Measurements from ENCODE around the gene DRICH1. TPM values are rescaled to one million over a fixed set of nuclear protein-coding genes. Genes with fewer than 3 reads are reported as not detected.

The DRICH1 gene
- total and polyA plus RNA-seq, 2 of the 13 experiments (the other 11 are each of a cell fraction or from before 2014, with no cell fraction given), result 0.22 to 0.66 TPM

GRCh38 chr22:23608583-23608982 lies 23.5 kb downstream of the DRICH1 start (continued):
- TF ChIP-seq ZNF772 (CRISPR knock-in tag; IDR thresholded peaks at IDR 0.05) (0 out of 2 replicates have a peak, but pooled peaks have one; percentile 34), ZNF550 (CRISPR knock-in tag; IDR thresholded peaks at IDR 0.05; ENCODE audit: borderline replicate concordance) (no peak), RFX1 (IDR thresholded peaks at IDR 0.05) (no peak), ISL2 (CRISPR knock-in tag; IDR thresholded peaks at IDR 0.05) (no peak), ZNF496 (CRISPR knock-in tag; IDR thresholded peaks at IDR 0.05; ENCODE audit: insufficient replicate concordance) (no peak), ZNF292 (CRISPR knock-in tag; IDR thresholded peaks at IDR 0.05; ENCODE audit: borderline replicate concordance, low read depth) (no peak), HIVEP1 (CRISPR knock-in tag; IDR thresholded peaks at IDR 0.05) (no peak), ZNF850 (CRISPR knock-in tag; conservative IDR thresholded peaks at IDR 0.05) (no peak), MEIS1 (CRISPR knock-in tag; IDR thresholded peaks at IDR 0.05; ENCODE audit: borderline replicate concordance) (no peak), KDM5B (CRISPR knock-in tag; IDR thresholded peaks at IDR 0.05; ENCODE audit: borderline replicate concordance) (0 out of 2 replicates have a peak, but pooled peaks have one; percentile 37), ZNF296 (CRISPR knock-in tag; conservative IDR thresholded peaks at IDR 0.05) (no peak), ZNF275 (CRISPR knock-in tag; IDR thresholded peaks at IDR 0.05; ENCODE audit: borderline replicate concordance) (no peak), FOXO1 (CRISPR knock-in tag; IDR thresholded peaks at IDR 0.05) (no peak), SAFB2 (CRISPR knock-in tag; IDR thresholded peaks at IDR 0.05; ENCODE audit: borderline replicate concordance, low read depth) (no peak), KDM1A (CRISPR knock-in tag; IDR thresholded peaks at IDR 0.05) (no peak), HNRNPL (IDR thresholded peaks at IDR 0.05; ENCODE audit: low read depth, low read length) (no peak), ZNF607 (CRISPR knock-in tag; IDR thresholded peaks at IDR 0.05; ENCODE audit: borderline replicate concordance) (no peak), PPARG (CRISPR knock-in tag; conservative IDR thresholded peaks at IDR 0.05) (no peak), ETV6 (CRISPR knock-in tag; conservative IDR thresholded peaks at IDR 0.05) (no peak), ZNF333 (CRISPR knock-in tag; IDR thresholded peaks at IDR 0.05; ENCODE audit: borderline replicate concordance) (no peak), ZNF318 (CRISPR knock-in tag; IDR thresholded peaks at IDR 0.05) (no peak), SP4 (CRISPR knock-in tag; IDR thresholded peaks at IDR 0.05) (no peak), ZNF724P (CRISPR knock-in tag; IDR thresholded peaks at IDR 0.05; ENCODE audit: borderline replicate concordance) (no peak), ZKSCAN5 (CRISPR knock-in tag; IDR thresholded peaks at IDR 0.05) (no peak)
